Common myeloid progenitor, CD34-positive (primary cell): ENCODE results near the gene ATXN2.
A peak's percentile ranks its signal among the peaks of the same experiment; 100 is the strongest.

Source experiments
- CTCF ChIA-PET: fragments of 350-600 bp; sonication (Branson Sonifier 250); formaldehyde crosslinking; loops from one replicate; lab custom pipeline; 2021; ENCODE audit warnings: antibody characterized with exemption; lab: Charles Lee
- POLR2A ChIA-PET: fragments of 350-600 bp; sonication (Branson Sonifier 250); formaldehyde crosslinking; loops from one replicate; lab custom pipeline; 2021; ENCODE audit warnings: antibody characterized with exemption; lab: Charles Lee
- DNase-seq, 3 donors: peaks; one replicate each; pipeline versions ENCODE4 v3.0.0 to v3.0.0-alpha.2; 2013
- H3K27ac ChIP-seq, 2 experiments: 1 replicate in 1 of 2; 2 replicates in 1 of 2; pipeline ENCODE4 v1.7.0; 2013; ENCODE audit warnings: inconsistent platforms in 2 of 2, low read length in 2 of 2, mild to moderate bottlenecking in 2 of 2, low read depth in 1 of 2, moderate library complexity in 1 of 2; ENCODE audit not compliant: severe bottlenecking in 2 of 2, insufficient read depth in 1 of 2, poor library complexity in 1 of 2
- H3K27me3 ChIP-seq, 5 experiments: replicated peaks in 2 of 5; 1 replicate in 3 of 5; 2 replicates in 2 of 5; pipeline versions ENCODE4 v1.6.1 to v1.7.0; 2013; ENCODE audit warnings: low read length in 4 of 5, mild to moderate bottlenecking in 2 of 5, moderate library complexity in 2 of 5, inconsistent platforms in 1 of 5; ENCODE audit not compliant: insufficient read depth in 5 of 5, control insufficient read depth in 4 of 5
- H3K36me3 ChIP-seq, 4 experiments: 1 replicate in 2 of 4; 2 replicates in 2 of 4; pipeline versions ENCODE4 v1.6.1 to v1.7.0; 2013; ENCODE audit warnings: low read length in 3 of 4, control low read depth in 1 of 4, mild to moderate bottlenecking in 1 of 4; ENCODE audit not compliant: control insufficient read depth in 4 of 4, insufficient read depth in 4 of 4
- H3K4me1 ChIP-seq, 4 experiments: 1 replicate in 3 of 4; 2 replicates in 1 of 4; pipeline versions ENCODE4 v1.6.1 to v1.7.1; 2013; ENCODE audit warnings: low read length in 3 of 4, mild to moderate bottlenecking in 3 of 4, control low read depth in 1 of 4, inconsistent platforms in 1 of 4, moderate library complexity in 1 of 4; ENCODE audit not compliant: control insufficient read depth in 4 of 4, insufficient read depth in 4 of 4; ENCODE audit errors: control extremely low read depth in 1 of 4
- H3K4me3 ChIP-seq, 7 experiments: 1 replicate in 4 of 7; 2 replicates in 3 of 7; pipeline versions ENCODE4 v1.5.1 to v1.7.0; 2013; ENCODE audit warnings: mild to moderate bottlenecking in 7 of 7, low read length in 6 of 7, moderate library complexity in 6 of 7, inconsistent platforms in 2 of 7, low read depth in 2 of 7, control low read depth in 1 of 7; ENCODE audit not compliant: insufficient read depth in 4 of 7, control insufficient read depth in 1 of 7; ENCODE audit errors: extremely low read depth in 1 of 7
- H3K9me3 ChIP-seq, 5 experiments: 1 replicate in 4 of 5; 2 replicates in 1 of 5; pipeline versions ENCODE4 v1.6.1 to v1.7.1; 2013; ENCODE audit warnings: low read length in 4 of 5, mild to moderate bottlenecking in 2 of 5, inconsistent platforms in 1 of 5, low read depth in 1 of 5, moderate library complexity in 1 of 5; ENCODE audit not compliant: control insufficient read depth in 4 of 5, insufficient read depth in 2 of 5; ENCODE audit errors: control extremely low read depth in 1 of 5
- WGBS: methylation state at CpG from one replicate; pipeline ENCODE4 v1.1.5; 2013; ENCODE audit not compliant: insufficient coverage; 5-methylcytosine and 5-hydroxymethylcytosine counted together

The ATXN2 gene

GRCh38 chr12:111437816-111438454 lies 161.2 kb downstream of the ATXN2 start:
- ChIA-PET CTCF (interaction anchor here (21.2 to 26.7 kb wide), 3 partner anchors 7 to 35 kb away, joined by 484 to 820 read pairs (median 484); partner anchors contain the start of gene SH2B3), POLR2A (interaction anchor here (0.6 to 2.0 kb wide), 14 partner anchors 8 to 41 kb away, joined by 3 to 12 read pairs (median 4); no protein-coding TSS in a partner anchor)
- H3K4me1 ChIP-seq: peaks cover 15 to 99% (median 91%) of the 10 kb centered on the region in 4 experiments
- peak overlapping the region; percentile 67 to 90 for H3K27ac ChIP-seq
- WGBS: 11% methylated on average over 8 of the region's 8 CpGs
- peak; percentile 94 to 96 (median 95) for DNase-seq
- peaks cover 0 to 31% (median 11%) of the 10 kb centered on the region in 4 experiments for H3K36me3 ChIP-seq
- no peaks in the 10 kb centered on the region for H3K9me3 ChIP-seq
- H3K27me3 ChIP-seq: no peaks in the 10 kb centered on the region
- peak overlapping the region in 3 of 7 experiments; percentile 27 to 55 (median 33) for H3K4me3 ChIP-seq

- POLR2A ChIA-PET: interaction anchor here (1.5 kb wide), 1 partner anchor 29 kb away, joined by 8 read pairs; no protein-coding TSS in a partner anchor
- H3K4me1 ChIP-seq: peaks cover 19 to 99% (median 92%) of the 10 kb centered on the region in 4 experiments
Observed at GRCh38 chr12:111436811-111437210, 162.3 kb downstream of the ATXN2 start.

GRCh38 chr12:111436266-111436665 lies 162.8 kb downstream of the ATXN2 start:
- Histone ChIP-seq H3K27ac (peak overlapping the region in 1 of 2 experiments; percentile 90), H3K9me3 (no peaks in the 10 kb centered on the region), H3K4me1 (peaks cover 24 to 99% (median 96%) of the 10 kb centered on the region in 4 experiments), H3K4me3 (no peak overlapping the region), H3K27me3 (no peaks in the 10 kb centered on the region), H3K36me3 (peaks cover 0 to 27% (median 2%) of the 10 kb centered on the region in 4 experiments)
- no peak for DNase-seq
- ChIA-PET POLR2A (no interaction called here), CTCF (interaction anchor here (0.9 to 26.7 kb wide), 6 partner anchors 11 to 32 kb away, joined by 3 to 484 read pairs (median 12); partner anchors contain the start of gene SH2B3)
- WGBS: 89% methylated on average over 7 of the region's 7 CpGs

More at GRCh38 chr12:111436811-111437210, 162.3 kb downstream of the ATXN2 start:
- Histone ChIP-seq H3K4me3 (peak overlapping the region in 1 of 7 experiments; percentile 12), H3K36me3 (peaks cover 0 to 27% (median 2%) of the 10 kb centered on the region in 4 experiments), H3K27ac (peak overlapping the region in 1 of 2 experiments; percentile 90), H3K27me3 (no peaks in the 10 kb centered on the region), H3K9me3 (no peaks in the 10 kb centered on the region)
- WGBS: 88% methylated on average over 1 of the region's 4 CpGs
- CTCF ChIA-PET: interaction anchor here (21.2 to 26.7 kb wide), 3 partner anchors 6 to 34 kb away, joined by 484 to 820 read pairs (median 484); partner anchors contain the start of gene SH2B3
- DNase-seq: peak in 2 of 3 donors; percentile 43 to 52

GRCh38 chr12:111435661-111436201 lies 163.4 kb downstream of the ATXN2 start:
- WGBS: 43% methylated on average over 12 of the region's 16 CpGs
- DNase-seq: peak in 1 of 3 donors; percentile 55
- CTCF ChIA-PET: interaction anchor here (0.9 to 26.7 kb wide), 9 partner anchors 11 to 39 kb away, joined by 3 to 484 read pairs (median 10); partner anchors contain the start of gene SH2B3

DNA sequence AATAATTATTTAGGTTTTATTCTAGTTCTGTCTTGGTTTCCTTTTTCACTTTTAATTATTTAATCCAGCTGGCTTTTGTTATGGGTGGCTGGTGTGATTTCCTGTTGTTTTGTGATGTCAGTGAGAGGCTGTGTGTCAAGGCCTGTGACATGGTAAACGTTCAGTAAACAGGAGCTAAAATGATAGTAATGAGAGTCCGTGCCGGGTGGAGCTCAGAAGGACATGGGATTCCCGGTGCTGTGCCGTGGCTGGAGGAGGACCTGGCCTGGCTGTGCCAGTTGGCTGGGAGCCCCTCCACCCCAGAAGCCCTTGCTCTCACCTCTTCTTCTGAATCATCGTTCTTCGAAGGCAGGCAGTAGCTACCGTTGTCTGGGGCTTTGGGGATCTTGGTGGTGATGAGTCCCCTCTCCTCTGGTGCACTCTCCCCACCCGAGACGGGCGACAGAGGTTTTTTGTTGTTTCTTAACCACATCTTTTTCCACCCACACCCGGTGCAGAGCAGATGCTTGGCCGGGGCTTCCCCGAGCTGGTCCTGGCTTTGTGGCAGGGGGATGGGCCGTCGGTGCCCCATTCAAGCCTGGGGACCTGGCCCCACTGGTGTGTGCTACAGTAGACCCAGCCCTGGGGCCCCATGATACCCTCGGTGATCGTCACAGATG lies 164.3 kb downstream of the ATXN2 start:
- Histone ChIP-seq H3K4me1 (peaks cover 26 to 99% (median 97%) of the 10 kb centered on the region in 4 experiments), H3K4me3 (peak overlapping the region in 4 of 7 experiments; percentile 13 to 59 (median 50)), H3K27me3 (no peaks in the 10 kb centered on the region), H3K27ac (peak overlapping the region; percentile 41 to 83), H3K36me3 (peaks cover 0 to 14% (median 0%) of the 10 kb centered on the region in 4 experiments), H3K9me3 (no peaks in the 10 kb centered on the region)
- peak; percentile 74 to 96 (median 95) for DNase-seq
- CTCF ChIA-PET: interaction anchor here (0.6 to 26.7 kb wide), 11 partner anchors 10 to 1966 kb away, joined by 3 to 484 read pairs (median 7); partner anchors contain the start of gene SH2B3
- 4% methylated on average over 10 of the region's 18 CpGs for WGBS
- POLR2A ChIA-PET: interaction anchor here (0.8 to 2.2 kb wide), 9 partner anchors 9 to 32 kb away, joined by 3 to 14 read pairs (median 4); no protein-coding TSS in a partner anchor

More at GRCh38 chr12:111435661-111436201, 163.4 kb downstream of the ATXN2 start:
- Histone ChIP-seq H3K4me3 (peak overlapping the region in 2 of 7 experiments; percentile 31 to 40), H3K36me3 (peaks cover 0 to 23% (median 1%) of the 10 kb centered on the region in 4 experiments), H3K4me1 (peaks cover 26 to 99% (median 97%) of the 10 kb centered on the region in 4 experiments), H3K27ac (peak overlapping the region in 1 of 2 experiments; percentile 3), H3K27me3 (no peaks in the 10 kb centered on the region), H3K9me3 (no peaks in the 10 kb centered on the region)
- POLR2A ChIA-PET: interaction anchor here (0.8 to 2.2 kb wide), 7 partner anchors 9 to 33 kb away, joined by 3 to 14 read pairs (median 4); no protein-coding TSS in a partner anchor

GRCh38 chr12:111434049-111434448 lies 165.1 kb downstream of the ATXN2 start:
- H3K27me3 ChIP-seq: no peaks in the 10 kb centered on the region
- 54% methylated on average over 3 of the region's 3 CpGs for WGBS
- ChIA-PET CTCF (interaction anchor here (0.7 to 26.7 kb wide), 7 partner anchors 9 to 31 kb away, joined by 3 to 484 read pairs (median 11); partner anchors contain the start of gene SH2B3), POLR2A (interaction anchor here (1.3 to 2.2 kb wide), 5 partner anchors 10 to 31 kb away, joined by 3 to 14 read pairs (median 4); no protein-coding TSS in a partner anchor)
- peak overlapping the region in 1 of 7 experiments; percentile 59 for H3K4me3 ChIP-seq
- H3K9me3 ChIP-seq: no peaks in the 10 kb centered on the region
- peaks cover 0 to 11% (median 0%) of the 10 kb centered on the region in 4 experiments for H3K36me3 ChIP-seq
- peak overlapping the region in 1 of 2 experiments; percentile 83 for H3K27ac ChIP-seq
- H3K4me1 ChIP-seq: peaks cover 26 to 100% (median 97%) of the 10 kb centered on the region in 4 experiments
- no peak for DNase-seq
